Loucy (cell line): ENCODE data around the gene KIAA0930.

ENCODE experiments used
- CTCF ChIP-seq: fragments of 200-600 bp; sonication (generic); conservative IDR thresholded peaks from 2 replicates; pipeline ENCODE4 v1.5.1; 2014; ENCODE audit warnings: mild to moderate bottlenecking, antibody characterized with exemption, low read length
- EZH2phosphoT487 ChIP-seq: fragments of 200-600 bp; IDR thresholded peaks from 2 replicates; pipeline ENCODE4 v1.6.1; 2018; ENCODE audit warnings: antibody characterized with exemption, mild to moderate bottlenecking, moderate library complexity, borderline replicate concordance

GRCh38 chr22:45240104-45240809 lies 437 bp downstream of the KIAA0930 start:
- TF ChIP-seq CTCF (no peak), EZH2phosphoT487 (no peak)
